HG02759 (cell line): ENCODE results near the gene GREB1.

Source experiments
- ATAC-seq: cut with Tn5 transposase; IDR thresholded peaks from one replicate; pipeline ENCODE4 v1.9.1; 2021; ENCODE audit warnings: mild to moderate bottlenecking, moderate library complexity; ENCODE audit not compliant: unreplicated experiment

GREB1 gene

GRCh38 chr2:11533278-11534070, at the start of gene GREB1:
Gene GREB1, plus strand, starts transcription at chr2:11534045. Its CDS starts 22,570 bp downstream, at chr2:11556615.
- ATAC-seq: no peak

- ATAC-seq: no peak
Observed at GRCh38 chr2:11488809-11489208, 45.0 kb upstream of the GREB1 start.

GRCh38 chr2:11490194-11490593, 43.7 kb upstream of the GREB1 start:
- no peak for ATAC-seq

GRCh38 chr2:11491348-11491933, 42.4 kb upstream of the GREB1 start:
- no peak for ATAC-seq

GRCh38 chr2:11492244-11492643, 41.6 kb upstream of the GREB1 start:
- no peak for ATAC-seq

- ATAC-seq: no peak
Observed at GRCh38 chr2:11492720-11493119, 41.1 kb upstream of the GREB1 start.

GRCh38 chr2:11493282-11493681, 40.6 kb upstream of the GREB1 start:
- no peak for ATAC-seq

- ATAC-seq: no peak
Observed at GRCh38 chr2:11494310-11494709, 39.5 kb upstream of the GREB1 start.

- ATAC-seq: no peak
Observed at GRCh38 chr2:11495844-11496681, 37.8 kb upstream of the GREB1 start.

- ATAC-seq: peak; percentile 95
Observed at GRCh38 chr2:11498543-11499034, 35.3 kb upstream of the GREB1 start.

- peak; percentile 3 for ATAC-seq
Observed at GRCh38 chr2:11499081-11499743, 34.6 kb upstream of the GREB1 start.

GRCh38 chr2:11500702-11501303, 33.0 kb upstream of the GREB1 start:
- no peak for ATAC-seq

- ATAC-seq: no peak
Observed at GRCh38 chr2:11502740-11503292, 31.0 kb upstream of the GREB1 start.

GRCh38 chr2:11503354-11503927, 30.4 kb upstream of the GREB1 start:
- no peak for ATAC-seq

GRCh38 chr2:11505652-11506610, 27.9 kb upstream of the GREB1 start:
- ATAC-seq: peak; percentile 71

GRCh38 chr2:11506611-11506969, 27.3 kb upstream of the GREB1 start:
- ATAC-seq: no peak

- no peak for ATAC-seq
Observed at GRCh38 chr2:11507517-11507916, 26.3 kb upstream of the GREB1 start.

- no peak for ATAC-seq
Observed at GRCh38 chr2:11508279-11508678, 25.6 kb upstream of the GREB1 start.
